Lower leg skin (tissue), 4 donors: Measurements from ENCODE around the gene IQCK. TPM values are rescaled to one million over a fixed set of nuclear protein-coding genes. Genes with fewer than 3 reads are reported as not detected.

Experiments
- DNase-seq, 2 donors: peaks; one replicate each; pipeline ENCODE4 v3.0.0-alpha.2; 2019; ENCODE audit warnings: low spot score in 2 of 2
- H3K4me3 ChIP-seq: fragments of 200-600 bp; sonication (generic); 2 replicates; pipeline ENCODE4 v1.5.1; 2017; ENCODE audit warnings: mild to moderate bottlenecking, low read depth; ENCODE audit not compliant: poor library complexity, severe bottlenecking
- POLR2A ChIP-seq, 2 donors: fragments of 450-650 bp; IDR thresholded peaks; one replicate each; pipeline ENCODE4 v1.6.1; 2016 to 2017; ENCODE audit warnings: antibody characterized with exemption in 2 of 2, mild to moderate bottlenecking in 1 of 2, moderate library complexity in 1 of 2
- WGBS, 2 donors: methylation state at CpG; one replicate each; pipeline ENCODE4 v1.1.5; 2018; 5-methylcytosine and 5-hydroxymethylcytosine counted together
- intact Hi-C: fragments of 100-400 bp; cut with DNase I; formaldehyde crosslinking; loops from one replicate; pipeline ENCODE4 v1.15.0; 2023; ENCODE audit warnings: low total_unique reads
- total RNA-seq, 4 donors: library from RNA; depleted of rRNA; stranded (reverse); fragments of >200 nt; gene quantifications; one replicate each; pipeline ENCODE4 v1.1.0, GENCODE V29; 2016
- TF ChIP-seq, protein P1 (sequence below), 3 donors: fragments of 450-650 bp; IDR thresholded peaks; one replicate each; pipeline ENCODE4 v1.5.1; 2016; ENCODE audit warnings: antibody characterized with exemption in 3 of 3, mild to moderate bottlenecking in 3 of 3, moderate library complexity in 2 of 3

IQCK gene
- total RNA-seq, 4 donors from 2014 or later = 6.9 to 20.7 (median 10.9) TPM

DNA sequence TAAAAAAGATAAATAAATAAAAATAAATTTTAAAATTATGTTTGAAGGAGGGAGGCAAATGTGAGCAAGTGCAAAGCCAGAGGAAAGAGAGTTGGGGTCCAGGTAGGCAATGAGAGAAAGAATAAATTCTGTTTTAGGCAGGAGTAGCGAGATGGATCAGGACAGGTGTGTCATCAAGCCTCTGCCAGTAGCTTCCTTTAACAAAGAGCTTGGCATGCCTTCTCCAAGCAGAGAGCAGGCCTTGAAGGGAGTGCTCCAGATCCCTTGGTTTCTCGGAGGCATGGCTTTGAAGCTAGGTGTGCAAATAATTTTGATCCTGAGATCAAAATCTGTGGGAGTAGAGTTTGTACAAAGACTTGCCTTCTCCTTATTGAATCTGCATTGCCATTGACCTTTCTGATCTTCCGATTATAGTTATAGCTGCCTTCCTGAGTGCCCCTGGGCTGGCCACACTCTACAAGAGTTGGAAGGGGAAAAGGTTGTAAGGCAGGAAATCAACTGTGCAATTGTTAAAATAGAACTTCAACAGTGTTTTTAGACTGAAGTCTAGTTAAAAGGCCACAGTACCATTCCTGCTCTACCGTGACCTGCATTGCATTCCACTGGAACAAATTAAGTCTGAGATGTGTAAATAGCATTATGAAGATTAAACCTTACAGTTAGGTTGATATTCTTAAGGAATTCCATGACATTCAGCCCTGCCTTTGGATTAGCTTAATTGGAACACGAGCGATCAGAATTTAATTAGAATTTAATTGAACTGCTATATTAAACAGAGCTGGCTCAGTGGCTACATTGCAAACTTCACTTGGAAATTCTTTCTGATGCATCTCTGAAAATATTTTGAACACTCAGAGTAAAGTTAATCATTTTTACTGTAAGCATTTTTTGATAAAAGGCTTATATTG lies 33.7 kb downstream of the IQCK start:
- no peak overlapping the region for H3K4me3 ChIP-seq
- intact Hi-C loops = no loop called here
- WGBS, 2 donors = 78 to 80% methylated on average over 6 of the region's 6 CpGs
- no peak for DNase-seq
- TF ChIP-seq, protein P1, sequence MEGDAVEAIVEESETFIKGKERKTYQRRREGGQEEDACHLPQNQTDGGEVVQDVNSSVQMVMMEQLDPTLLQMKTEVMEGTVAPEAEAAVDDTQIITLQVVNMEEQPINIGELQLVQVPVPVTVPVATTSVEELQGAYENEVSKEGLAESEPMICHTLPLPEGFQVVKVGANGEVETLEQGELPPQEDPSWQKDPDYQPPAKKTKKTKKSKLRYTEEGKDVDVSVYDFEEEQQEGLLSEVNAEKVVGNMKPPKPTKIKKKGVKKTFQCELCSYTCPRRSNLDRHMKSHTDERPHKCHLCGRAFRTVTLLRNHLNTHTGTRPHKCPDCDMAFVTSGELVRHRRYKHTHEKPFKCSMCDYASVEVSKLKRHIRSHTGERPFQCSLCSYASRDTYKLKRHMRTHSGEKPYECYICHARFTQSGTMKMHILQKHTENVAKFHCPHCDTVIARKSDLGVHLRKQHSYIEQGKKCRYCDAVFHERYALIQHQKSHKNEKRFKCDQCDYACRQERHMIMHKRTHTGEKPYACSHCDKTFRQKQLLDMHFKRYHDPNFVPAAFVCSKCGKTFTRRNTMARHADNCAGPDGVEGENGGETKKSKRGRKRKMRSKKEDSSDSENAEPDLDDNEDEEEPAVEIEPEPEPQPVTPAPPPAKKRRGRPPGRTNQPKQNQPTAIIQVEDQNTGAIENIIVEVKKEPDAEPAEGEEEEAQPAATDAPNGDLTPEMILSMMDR (IDR thresholded peaks at IDR 0.05) = no peak
- TF ChIP-seq POLR2A (IDR thresholded peaks at IDR 0.05) = no peak

DNA sequence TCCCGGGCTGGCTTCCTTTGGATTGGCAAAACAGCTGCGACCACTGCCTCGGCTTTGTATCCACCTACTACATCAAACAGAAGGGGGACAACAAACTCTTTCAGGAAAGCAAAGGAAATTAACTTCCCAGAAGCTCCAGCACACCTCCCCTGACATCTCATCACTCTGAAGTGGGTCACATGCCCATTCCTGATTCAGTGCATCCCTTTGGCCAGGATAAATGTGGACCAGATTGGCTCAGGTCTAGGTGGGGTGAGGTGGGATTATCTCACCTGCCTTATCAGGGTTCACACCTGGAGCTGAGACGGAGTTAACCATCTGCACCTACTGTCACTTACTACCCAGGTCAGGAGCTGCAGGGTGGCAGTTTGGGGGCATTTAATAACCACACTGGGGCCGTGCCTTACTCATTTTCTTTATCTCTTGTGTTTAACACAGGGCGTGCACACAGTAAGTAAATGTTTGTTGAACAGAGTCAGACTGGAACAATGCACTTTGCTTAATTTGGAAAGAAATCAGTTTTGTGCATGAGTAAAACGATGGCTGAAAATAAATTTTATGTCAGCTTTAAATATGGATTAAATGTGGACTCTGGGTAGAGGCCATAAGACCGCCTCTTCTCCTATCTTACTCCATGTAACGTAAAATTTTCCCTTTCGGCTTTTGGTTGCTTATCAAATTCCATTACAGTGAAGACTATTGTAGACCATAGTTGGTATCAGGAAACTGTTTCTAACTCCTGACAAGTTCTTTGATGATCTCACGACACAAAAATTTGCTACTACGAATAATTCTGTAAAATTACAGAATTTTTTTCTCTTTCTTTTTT lies 36.0 kb downstream of the IQCK start:
- H3K4me3 ChIP-seq = no peak overlapping the region
- DNase-seq = no peak
- intact Hi-C loops = no loop called here
- TF ChIP-seq, protein P1 (IDR thresholded peaks at IDR 0.05) = no peak
- no peak for TF ChIP-seq POLR2A (IDR thresholded peaks at IDR 0.05)
- 77 to 83% methylated on average over 12 of the region's 12 CpGs for WGBS, 2 donors

DNA sequence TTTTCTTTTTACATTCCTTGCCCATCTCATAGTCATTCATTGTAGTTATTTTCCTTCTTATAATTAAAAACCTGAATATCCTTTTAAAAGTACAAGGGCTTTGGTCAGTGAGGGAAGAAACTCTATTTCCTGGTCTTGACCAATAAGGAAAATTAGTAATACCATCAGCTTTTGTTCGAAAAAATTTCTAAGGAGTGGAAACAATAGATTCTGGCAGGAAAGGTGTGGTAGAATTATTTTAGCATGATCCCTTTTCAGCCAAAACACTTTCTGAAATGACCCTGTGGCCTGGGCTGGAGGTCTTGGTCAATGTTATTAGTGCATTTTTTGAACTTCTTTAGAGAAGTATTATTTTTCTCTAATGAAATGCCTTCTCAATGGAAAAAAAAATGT lies 36.6 kb downstream of the IQCK start:
- TF ChIP-seq, protein P1 (IDR thresholded peaks at IDR 0.05) = no peak
- no peak for TF ChIP-seq POLR2A (IDR thresholded peaks at IDR 0.05)
- no peak overlapping the region for H3K4me3 ChIP-seq
- intact Hi-C loops = no loop called here
- 79 to 81% methylated on average over 1 of the region's 1 CpG for WGBS, 2 donors
- DNase-seq = no peak

DNA sequence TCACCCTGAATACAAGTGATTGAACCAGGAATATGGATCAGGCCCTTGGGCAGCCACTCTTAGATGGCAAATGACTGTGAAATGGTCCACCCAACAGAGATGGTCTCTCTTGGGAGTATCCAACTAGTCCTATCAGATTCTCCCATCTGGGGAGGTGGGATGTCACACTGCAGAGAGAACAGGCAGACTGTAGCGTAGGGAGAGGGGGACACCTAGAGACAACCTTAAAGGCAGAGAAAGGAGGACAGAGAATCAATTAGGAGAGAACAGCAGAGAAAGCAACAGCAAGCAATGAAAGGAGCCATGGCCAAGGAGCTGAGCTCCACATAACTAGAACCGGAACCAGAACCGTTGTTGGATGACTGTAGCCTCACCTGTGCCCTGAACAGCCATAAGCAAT lies 37.2 kb downstream of the IQCK start:
- 96 to 99% methylated on average over 3 of the region's 3 CpGs for WGBS, 2 donors
- DNase-seq = no peak
- intact Hi-C loops = no loop called here
- TF ChIP-seq, protein P1 (IDR thresholded peaks at IDR 0.05) = no peak
- TF ChIP-seq POLR2A (IDR thresholded peaks at IDR 0.05) = no peak
- no peak overlapping the region for H3K4me3 ChIP-seq

DNA sequence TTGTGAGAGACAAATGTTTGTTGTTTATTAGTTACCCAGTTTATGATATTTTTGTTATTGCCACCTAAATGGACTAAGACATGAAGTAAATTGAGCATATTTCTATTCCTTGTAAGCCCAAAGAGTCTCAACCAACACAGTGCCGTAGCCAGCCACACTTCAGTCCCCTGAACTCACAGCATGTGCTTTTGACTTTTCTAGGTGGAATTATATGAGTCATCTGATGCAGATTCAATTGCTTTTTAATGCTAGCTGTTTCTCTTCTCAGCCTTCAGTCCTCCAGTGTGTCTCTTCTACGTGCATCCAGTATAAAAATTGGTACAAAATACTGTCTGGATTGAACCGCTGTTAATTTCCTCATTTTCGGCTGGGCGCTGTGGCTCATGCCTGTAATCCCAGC lies 39.0 kb downstream of the IQCK start:
- TF ChIP-seq POLR2A (IDR thresholded peaks at IDR 0.05) = no peak
- TF ChIP-seq, protein P1 (IDR thresholded peaks at IDR 0.05) = no peak
- 91 to 92% methylated on average over 5 of the region's 5 CpGs for WGBS, 2 donors
- no peak for DNase-seq
- intact Hi-C loops = no loop called here
- no peak overlapping the region for H3K4me3 ChIP-seq
